GM19238 (cell line): ENCODE data around the gene IL6ST.
A peak's percentile ranks its signal among the peaks of the same experiment; 100 is the strongest.
"Not testable (repeated sequence)": the region's sequence is repeated elsewhere in the genome, so short reads cannot be mapped to it uniquely, and the experiment has no call there.

Source experiments
- DNase-seq: peaks from one replicate; pipeline ENCODE4 v3.0.0; 2011; ENCODE audit warnings: low spot score; ENCODE audit not compliant: insufficient read length

Gene IL6ST

GRCh38 chr5:55966284-55966683 is 28.5 kb downstream of the IL6ST start:
- no peak for DNase-seq

GRCh38 chr5:55965525-55965924 is 29.2 kb downstream of the IL6ST start:
- no peak for DNase-seq

- DNase-seq: no peak
Observed at GRCh38 chr5:55960779-55961178, 34.0 kb downstream of the IL6ST start.

- no peak for DNase-seq
Observed at GRCh38 chr5:55959208-55959607, 35.6 kb downstream of the IL6ST start.

- not testable (repeated sequence) for DNase-seq
Observed at GRCh38 chr5:55941154-55941553, 53.6 kb downstream of the IL6ST start.

GRCh38 chr5:55937598-55937997 is 57.2 kb downstream of the IL6ST start:
- DNase-seq: not testable (repeated sequence)

- peak; percentile 53 for DNase-seq
Observed at GRCh38 chr5:55936100-55936693, 58.6 kb downstream of the IL6ST start.

GRCh38 chr5:55935371-55935770 is 59.4 kb downstream of the IL6ST start:
- no peak for DNase-seq

GRCh38 chr5:55934720-55935119 is 60.0 kb downstream of the IL6ST start:
- DNase-seq: no peak

- DNase-seq: no peak
Observed at GRCh38 chr5:55934115-55934613, 60.6 kb downstream of the IL6ST start.

GRCh38 chr5:55933377-55934114 is 61.2 kb downstream of the IL6ST start:
- DNase-seq: no peak

- no peak for DNase-seq
Observed at GRCh38 chr5:55932700-55933099, 62.1 kb downstream of the IL6ST start.

GRCh38 chr5:55929020-55929799 is 65.6 kb downstream of the IL6ST start:
- no peak for DNase-seq

- no peak for DNase-seq
Observed at GRCh38 chr5:55927861-55928655, 66.7 kb downstream of the IL6ST start.

GRCh38 chr5:55926476-55926875 is 68.3 kb downstream of the IL6ST start:
- no peak for DNase-seq

- DNase-seq: no peak
Observed at GRCh38 chr5:55925712-55926111, 69.1 kb downstream of the IL6ST start.

- DNase-seq: no peak
Observed at GRCh38 chr5:55925181-55925580, 69.6 kb downstream of the IL6ST start.

- DNase-seq: no peak
Observed at GRCh38 chr5:55924744-55925143, 70.0 kb downstream of the IL6ST start.

- DNase-seq: no peak
Observed at GRCh38 chr5:55923865-55924500, 70.8 kb downstream of the IL6ST start.

- DNase-seq: no peak
Observed at GRCh38 chr5:55923177-55923771, 71.5 kb downstream of the IL6ST start.
